Muscle layer of duodenum (tissue), 2 donors: ENCODE results near the gene NUCB2.
A peak's percentile ranks its signal among the peaks of the same experiment; 100 is the strongest.

ENCODE experiments used
- H3K27ac ChIP-seq: one replicate; pipeline ENCODE4 v1.7.0; 2013; ENCODE audit warnings: mild to moderate bottlenecking, low read length
- H3K27me3 ChIP-seq: one replicate; pipeline ENCODE4 v1.7.0; 2013; ENCODE audit warnings: low read depth, mild to moderate bottlenecking, control low read depth, low read length
- H3K36me3 ChIP-seq, 2 donors: one replicate each; pipeline ENCODE4 v1.7.0; 2013; ENCODE audit warnings: low read length in 2 of 2, control low read depth in 1 of 2, mild to moderate bottlenecking in 1 of 2; ENCODE audit not compliant: insufficient read depth in 2 of 2, control insufficient read depth in 1 of 2
- H3K4me1 ChIP-seq, 2 donors: one replicate each; pipeline ENCODE4 v1.7.0; 2013; ENCODE audit warnings: low read length in 2 of 2, mild to moderate bottlenecking in 2 of 2, control low read depth in 1 of 2, moderate library complexity in 1 of 2; ENCODE audit not compliant: insufficient read depth in 2 of 2, control insufficient read depth in 1 of 2
- H3K4me3 ChIP-seq, 2 donors: one replicate each; pipeline ENCODE4 v1.7.0; 2013; ENCODE audit warnings: low read length in 2 of 2, low read depth in 1 of 2, mild to moderate bottlenecking in 1 of 2
- H3K9me3 ChIP-seq, 2 donors: one replicate each; pipeline ENCODE4 v1.7.0; 2013; ENCODE audit warnings: low read length in 2 of 2, control low read depth in 1 of 2, mild to moderate bottlenecking in 1 of 2; ENCODE audit not compliant: control insufficient read depth in 1 of 2
- donor health status: healthy.

Gene NUCB2

DNA sequence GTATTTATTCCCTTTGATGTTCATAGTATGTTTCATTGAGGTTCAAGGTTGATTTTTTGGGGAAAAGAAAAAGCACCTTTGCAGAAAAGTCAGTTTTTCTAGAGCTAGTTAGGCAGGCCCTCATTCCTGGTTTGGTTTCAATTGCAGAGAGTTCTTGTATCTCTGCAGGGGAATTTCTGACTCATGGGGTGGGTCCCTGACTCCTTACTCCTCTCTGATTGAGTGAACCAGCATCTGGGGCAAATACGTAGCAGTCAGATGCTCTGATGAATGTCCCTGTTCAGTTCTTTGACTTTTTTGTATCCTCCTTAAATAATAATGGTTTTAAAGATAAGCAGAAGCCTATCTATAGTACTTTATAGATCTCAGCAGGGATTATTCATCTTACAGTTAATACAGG, 67.4 kb downstream of the NUCB2 start:
- Histone ChIP-seq H3K36me3 (no peaks in the 10 kb centered on the region), H3K27me3 (no peaks in the 10 kb centered on the region), H3K4me1 (no peaks in the 10 kb centered on the region), H3K9me3 (no peaks in the 10 kb centered on the region), H3K27ac (no peak overlapping the region), H3K4me3 (no peak overlapping the region)

DNA sequence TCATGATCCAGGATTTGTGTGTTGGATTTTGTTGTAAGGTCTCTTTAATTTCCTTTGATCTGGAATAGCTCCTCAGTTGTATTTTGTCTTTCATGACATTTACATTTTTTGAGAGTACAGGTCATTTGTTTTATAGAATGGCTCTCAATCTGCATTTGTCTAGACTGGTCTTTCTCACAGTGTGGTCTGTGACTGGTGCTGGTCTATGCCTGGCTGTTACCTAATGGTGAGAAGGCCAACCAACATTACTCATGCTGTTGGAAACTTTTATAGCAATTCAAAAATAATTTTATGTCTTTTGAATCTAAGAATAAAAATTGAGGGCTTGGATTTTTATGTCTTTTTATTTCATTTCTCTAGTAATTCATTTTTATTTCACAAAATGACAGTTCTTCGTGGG, 71.1 kb downstream of the NUCB2 start:
- no peaks in the 10 kb centered on the region for H3K27me3 ChIP-seq
- H3K27ac ChIP-seq, result no peak overlapping the region
- no peaks in the 10 kb centered on the region for H3K36me3 ChIP-seq
- H3K9me3 ChIP-seq, result no peaks in the 10 kb centered on the region
- peaks cover 0 to 8% of the 10 kb centered on the region in 2 donors for H3K4me1 ChIP-seq
- no peak overlapping the region for H3K4me3 ChIP-seq

DNA sequence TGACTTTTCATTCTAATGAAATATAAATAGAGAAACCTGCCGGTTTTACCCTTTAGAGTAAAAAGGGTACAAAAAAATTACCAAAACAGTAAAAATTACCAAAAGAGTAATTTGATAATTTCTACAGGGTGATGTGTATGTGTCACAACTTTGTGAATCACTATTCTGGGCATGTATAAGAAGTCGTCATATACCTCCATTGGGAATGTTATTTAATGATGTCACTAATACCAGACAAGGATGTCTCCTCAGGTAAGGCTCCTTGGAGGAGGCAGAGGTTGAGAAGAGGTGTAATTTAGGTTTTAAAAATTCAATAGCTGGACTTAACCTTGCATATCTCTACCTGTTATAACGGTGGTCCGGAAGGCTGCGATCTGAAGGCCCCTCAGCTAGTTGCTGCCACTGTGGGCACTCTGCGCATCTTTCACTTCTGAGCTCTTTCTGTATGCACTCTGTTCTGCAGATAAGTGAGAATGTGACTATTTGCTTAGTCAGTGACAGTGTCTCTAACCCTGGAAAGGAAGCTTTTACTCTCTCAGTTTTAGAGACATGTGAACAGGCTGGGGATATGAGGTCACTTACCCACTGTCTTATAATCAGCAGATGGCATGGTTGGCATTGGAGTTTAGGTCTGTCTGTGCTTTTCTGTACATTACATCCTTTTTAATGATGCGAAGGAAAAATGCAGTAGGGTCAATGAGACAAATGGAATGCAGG, 74.1 kb downstream of the NUCB2 start:
- Histone ChIP-seq H3K9me3 (no peaks in the 10 kb centered on the region), H3K4me3 (peak overlapping the region in 1 of 2 donors; percentile 49), H3K27ac (no peak overlapping the region), H3K36me3 (no peaks in the 10 kb centered on the region), H3K4me1 (peaks cover 4 to 17% of the 10 kb centered on the region in 2 donors), H3K27me3 (no peaks in the 10 kb centered on the region)

DNA sequence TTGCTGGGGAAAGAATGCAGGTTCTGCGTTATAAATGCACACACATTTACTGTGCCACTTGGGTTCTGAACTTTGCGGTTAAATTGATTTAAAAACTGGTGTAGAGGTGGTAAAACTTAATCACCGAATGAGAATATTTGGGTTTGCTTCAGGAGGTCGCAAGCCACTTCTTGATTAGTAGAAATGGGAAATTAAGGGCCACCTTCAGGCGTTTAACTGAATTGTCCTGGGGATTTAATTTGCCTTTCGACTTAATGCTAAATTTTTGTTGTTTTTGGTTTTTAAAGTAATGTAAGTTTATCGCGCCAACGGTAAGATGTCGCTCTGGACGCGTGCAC, 74.6 kb downstream of the NUCB2 start:
- Histone ChIP-seq H3K4me3 (peak overlapping the region; percentile 49 to 69), H3K4me1 (peaks cover 4 to 17% of the 10 kb centered on the region in 2 donors), H3K27ac (no peak overlapping the region), H3K27me3 (no peaks in the 10 kb centered on the region), H3K9me3 (no peaks in the 10 kb centered on the region), H3K36me3 (no peaks in the 10 kb centered on the region)

DNA sequence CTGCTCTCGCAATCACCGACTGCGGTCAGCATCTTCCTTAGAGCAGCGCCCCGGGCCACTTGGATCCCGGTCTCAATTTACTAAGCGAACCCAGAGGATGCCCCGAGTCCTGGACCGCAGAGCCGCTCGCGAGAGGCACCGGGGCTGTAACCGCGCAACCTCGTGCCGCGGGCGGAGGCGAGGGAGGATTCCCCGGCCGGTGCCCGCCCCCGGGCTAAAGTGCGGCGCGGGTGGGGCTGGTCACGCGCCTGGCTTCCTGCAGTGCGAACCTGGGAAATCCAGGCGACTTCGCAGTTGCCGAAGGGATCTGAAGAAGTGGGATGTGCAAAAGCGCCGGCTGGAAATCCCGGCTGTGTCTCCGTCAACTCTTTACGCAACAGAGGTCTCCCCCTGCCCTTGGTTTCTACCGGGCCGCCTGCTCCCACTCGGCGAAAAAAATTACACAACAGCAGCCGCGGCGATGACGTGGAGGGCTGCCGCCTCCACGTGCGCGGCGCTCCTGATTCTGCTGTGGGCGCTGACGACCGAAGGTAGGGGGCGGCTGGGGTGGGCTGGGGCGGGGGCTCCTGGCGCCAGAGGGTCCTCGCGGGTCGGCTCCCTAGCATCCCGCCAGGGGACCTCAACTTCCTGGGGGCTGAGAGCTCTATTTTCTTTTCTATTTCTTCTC, 75.1 kb downstream of the NUCB2 start, which contains the start of gene NCR3LG1:
NCR3LG1 (plus strand) TSS at position 291 of the 667 bp plus-strand sequence; CDS start at position 461, 170 bp downstream.
- H3K36me3 ChIP-seq, result no peaks in the 10 kb centered on the region
- no peaks in the 10 kb centered on the region for H3K27me3 ChIP-seq
- peaks cover 4 to 17% of the 10 kb centered on the region in 2 donors for H3K4me1 ChIP-seq
- peak within 1 kb of the TSS; percentile 42 for H3K27ac ChIP-seq
- H3K9me3 ChIP-seq, result no peaks in the 10 kb centered on the region
- H3K4me3 ChIP-seq, result peak within 1 kb of the TSS; percentile 69 to 73

DNA sequence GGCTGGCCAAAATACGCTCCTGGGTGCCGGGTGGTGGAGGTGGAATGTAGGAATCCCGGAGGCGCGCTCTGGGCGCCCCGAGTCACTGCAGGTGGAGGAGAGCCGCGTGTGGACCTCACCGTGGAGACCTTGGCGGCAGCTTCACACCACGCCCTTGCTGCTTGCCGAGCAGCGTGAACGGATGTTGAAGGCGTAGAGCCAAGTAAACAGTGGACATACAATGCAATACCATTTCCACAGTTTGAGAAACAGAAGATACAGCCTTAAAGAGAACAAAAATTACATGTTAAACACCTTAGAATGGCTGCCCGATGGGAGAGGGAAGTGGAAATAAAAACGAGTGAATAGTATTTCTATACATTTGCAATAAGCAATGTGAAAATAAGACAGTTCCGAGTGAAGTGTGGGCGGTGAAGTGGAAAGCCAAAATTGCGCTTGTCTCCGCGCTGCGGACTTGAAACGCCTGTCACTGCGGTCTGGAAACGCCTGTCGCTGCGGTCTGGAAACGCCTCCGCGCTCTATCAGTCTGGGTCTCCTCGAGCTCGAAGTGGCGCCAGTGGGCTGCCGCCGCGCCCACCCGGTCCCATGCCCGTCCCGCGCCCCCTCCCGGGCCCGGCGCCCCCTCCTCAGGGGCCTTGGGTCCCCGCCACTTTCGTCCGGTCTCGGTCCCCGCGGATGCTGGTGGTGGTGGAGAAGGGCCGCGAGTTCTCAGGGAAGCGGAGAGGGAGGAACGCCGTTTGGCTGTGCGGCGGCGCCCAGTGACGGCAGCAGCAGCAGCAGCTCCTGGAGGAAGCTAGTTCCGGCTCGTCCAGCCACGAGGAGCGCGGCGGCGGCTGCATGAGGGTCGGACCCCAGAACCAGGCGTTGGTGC, 76.6 kb downstream of the NUCB2 start:
- no peaks in the 10 kb centered on the region for H3K9me3 ChIP-seq
- peaks cover 4 to 17% of the 10 kb centered on the region in 2 donors for H3K4me1 ChIP-seq
- peak overlapping the region; percentile 69 to 73 for H3K4me3 ChIP-seq
- peak overlapping the region; percentile 42 for H3K27ac ChIP-seq
- no peaks in the 10 kb centered on the region for H3K36me3 ChIP-seq
- no peaks in the 10 kb centered on the region for H3K27me3 ChIP-seq

DNA sequence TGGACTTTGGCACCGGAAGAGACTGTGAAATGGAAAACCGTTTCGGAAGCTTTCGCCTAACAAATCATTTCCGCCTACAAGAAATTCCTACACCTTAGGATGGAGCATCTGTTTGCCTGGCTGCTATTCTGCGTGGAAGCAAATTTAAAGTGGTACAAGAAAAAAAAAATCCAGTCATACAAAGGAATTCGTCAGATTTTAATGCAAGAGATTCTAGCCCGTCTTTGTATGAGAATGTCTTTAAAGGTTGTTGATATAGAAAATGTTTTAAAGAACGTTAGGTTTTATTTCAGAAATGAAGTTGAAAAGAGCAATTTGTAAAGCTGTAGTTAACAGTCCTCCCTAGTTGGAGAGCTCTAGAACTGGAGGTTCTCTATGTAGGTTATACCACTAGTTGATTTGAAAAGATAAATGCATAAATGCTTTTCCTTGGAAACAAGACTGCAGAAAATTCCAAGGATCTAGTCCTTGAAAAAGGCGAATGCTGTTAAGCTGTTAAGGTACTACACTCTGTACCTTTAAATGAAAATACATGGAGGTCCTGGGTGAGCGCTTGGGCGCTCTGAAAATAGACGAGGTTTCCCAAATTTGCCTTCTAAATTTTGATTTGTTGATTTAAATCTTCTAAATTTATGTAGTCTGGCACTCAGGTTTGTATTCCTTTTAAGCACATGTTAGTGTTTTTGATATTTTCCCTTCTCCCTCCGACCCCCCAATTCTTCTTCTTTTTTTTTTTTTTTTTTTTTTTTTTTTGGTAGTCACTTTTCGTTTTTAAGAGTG, 77.5 kb downstream of the NUCB2 start:
- Histone ChIP-seq H3K4me1 (peaks cover 4 to 17% of the 10 kb centered on the region in 2 donors), H3K27ac (peak overlapping the region; percentile 42), H3K9me3 (no peaks in the 10 kb centered on the region), H3K4me3 (peak overlapping the region; percentile 69 to 73), H3K36me3 (no peaks in the 10 kb centered on the region), H3K27me3 (no peaks in the 10 kb centered on the region)

DNA sequence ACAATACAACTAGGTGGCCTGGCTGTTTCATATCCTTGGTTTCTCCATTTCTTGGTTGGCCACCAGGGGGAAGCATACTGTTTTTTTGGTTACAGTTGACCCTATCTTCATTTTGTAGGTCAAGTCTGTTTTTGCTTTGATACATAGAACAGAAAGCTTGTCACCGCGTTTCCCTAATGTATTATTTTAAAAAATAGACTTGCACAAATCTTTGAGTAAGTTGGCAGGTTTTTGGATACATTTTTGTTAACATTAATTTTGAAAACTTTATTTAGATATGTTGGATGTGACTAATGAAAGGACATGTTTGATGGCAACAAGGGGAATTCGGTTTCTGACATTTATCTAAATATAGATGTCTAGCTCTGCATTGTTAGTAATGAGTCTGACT, 78.1 kb downstream of the NUCB2 start:
- peaks cover 4 to 17% of the 10 kb centered on the region in 2 donors for H3K4me1 ChIP-seq
- H3K9me3 ChIP-seq, result no peaks in the 10 kb centered on the region
- no peak overlapping the region for H3K27ac ChIP-seq
- no peaks in the 10 kb centered on the region for H3K36me3 ChIP-seq
- no peak overlapping the region for H3K4me3 ChIP-seq
- no peaks in the 10 kb centered on the region for H3K27me3 ChIP-seq

DNA sequence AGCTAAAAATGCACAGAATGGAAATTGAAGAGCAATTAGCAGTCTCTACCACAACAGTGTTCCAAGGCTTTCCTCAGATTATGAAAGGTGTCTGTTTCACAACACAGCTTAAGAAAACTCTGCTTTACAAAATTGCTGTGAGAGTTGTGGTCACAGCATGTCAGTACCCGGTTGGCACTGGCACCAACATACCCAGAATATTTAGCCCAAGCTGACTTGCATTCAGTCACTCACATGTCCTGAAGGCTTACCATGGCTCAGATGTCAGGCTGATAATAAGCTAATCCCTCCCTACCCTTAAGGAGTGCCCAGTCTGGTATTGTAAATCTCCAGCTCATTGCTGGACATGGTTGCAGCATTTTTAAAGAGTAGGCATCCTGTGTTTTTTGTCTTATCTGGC, 90.0 kb downstream of the NUCB2 start:
- no peaks in the 10 kb centered on the region for H3K27me3 ChIP-seq
- H3K4me3 ChIP-seq, result no peak overlapping the region
- peaks cover 28 to 30% of the 10 kb centered on the region in 2 donors for H3K9me3 ChIP-seq
- H3K27ac ChIP-seq, result no peak overlapping the region
- H3K36me3 ChIP-seq, result peaks cover 13 to 35% of the 10 kb centered on the region in 2 donors
- no peaks in the 10 kb centered on the region for H3K4me1 ChIP-seq

DNA sequence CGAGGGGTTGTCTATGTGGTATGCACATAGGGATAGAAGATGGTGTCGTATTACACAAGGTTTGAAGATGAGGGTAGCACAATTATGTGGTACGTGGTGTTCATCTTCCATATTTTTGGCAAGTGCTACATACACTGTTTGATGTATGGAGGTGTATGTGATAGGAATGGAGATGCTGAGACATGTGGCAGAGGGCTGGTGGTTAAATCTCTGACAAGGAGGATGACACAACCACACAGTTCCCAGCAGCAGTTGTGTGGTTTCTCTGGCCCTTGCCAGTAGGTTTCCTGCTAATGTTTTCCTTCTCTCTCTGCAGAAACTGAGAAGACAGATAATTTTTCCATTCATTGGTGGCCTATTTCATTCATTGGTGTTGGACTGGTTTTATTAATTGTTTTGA, 92.0 kb downstream of the NUCB2 start:
- peaks cover 13 to 56% of the 10 kb centered on the region in 2 donors for H3K36me3 ChIP-seq

More for the DNA sequence above, 92.0 kb downstream of the NUCB2 start:
- peaks cover 37 to 51% of the 10 kb centered on the region in 2 donors for H3K9me3 ChIP-seq
- H3K4me3 ChIP-seq, result no peak overlapping the region
- no peak overlapping the region for H3K27ac ChIP-seq
- no peaks in the 10 kb centered on the region for H3K4me1 ChIP-seq
- no peaks in the 10 kb centered on the region for H3K27me3 ChIP-seq
